Measurements from ENCODE around the gene TGFBR2. TPM values are rescaled to one million over a fixed set of nuclear protein-coding genes. Genes with fewer than 3 reads are reported as not detected.

TGFBR2 gene
- total RNA-seq, 6 donors from 2014 or later, result 82.8 to 385 (median 285) TPM

DNA sequence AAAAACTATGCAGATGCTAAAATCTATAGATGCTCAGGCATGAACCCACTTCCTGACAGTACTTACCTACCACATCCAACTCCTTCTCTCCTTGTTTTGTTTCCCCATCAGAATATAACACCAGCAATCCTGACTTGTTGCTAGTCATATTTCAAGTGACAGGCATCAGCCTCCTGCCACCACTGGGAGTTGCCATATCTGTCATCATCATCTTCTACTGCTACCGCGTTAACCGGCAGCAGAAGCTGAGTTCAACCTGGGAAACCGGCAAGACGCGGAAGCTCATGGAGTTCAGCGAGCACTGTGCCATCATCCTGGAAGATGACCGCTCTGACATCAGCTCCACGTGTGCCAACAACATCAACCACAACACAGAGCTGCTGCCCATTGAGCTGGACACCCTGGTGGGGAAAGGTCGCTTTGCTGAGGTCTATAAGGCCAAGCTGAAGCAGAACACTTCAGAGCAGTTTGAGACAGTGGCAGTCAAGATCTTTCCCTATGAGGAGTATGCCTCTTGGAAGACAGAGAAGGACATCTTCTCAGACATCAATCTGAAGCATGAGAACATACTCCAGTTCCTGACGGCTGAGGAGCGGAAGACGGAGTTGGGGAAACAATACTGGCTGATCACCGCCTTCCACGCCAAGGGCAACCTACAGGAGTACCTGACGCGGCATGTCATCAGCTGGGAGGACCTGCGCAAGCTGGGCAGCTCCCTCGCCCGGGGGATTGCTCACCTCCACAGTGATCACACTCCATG is 65.3 kb downstream of the TGFBR2 start:
- ATAC-seq (ENCODE audit: low FRiP score in 2 of 2) (peak in 1 of 2 donors; percentile 31), DNase-seq (peak in 1 of 2 donors; percentile 57)
- Histone ChIP-seq H3K9me3 (no peaks in the 10 kb centered on the region), H3K36me3 (peaks cover 15 to 75% (median 47%) of the 10 kb centered on the region in 4 donors), H3K4me1 (peaks cover 27 to 53% (median 46%) of the 10 kb centered on the region in 4 donors), H3K27ac (peak overlapping the region in 3 of 4 donors; percentile 21 to 68 (median 27)), H3K27me3 (no peaks in the 10 kb centered on the region), H3K4me3 (no peak overlapping the region)
- TF ChIP-seq, protein P1, sequence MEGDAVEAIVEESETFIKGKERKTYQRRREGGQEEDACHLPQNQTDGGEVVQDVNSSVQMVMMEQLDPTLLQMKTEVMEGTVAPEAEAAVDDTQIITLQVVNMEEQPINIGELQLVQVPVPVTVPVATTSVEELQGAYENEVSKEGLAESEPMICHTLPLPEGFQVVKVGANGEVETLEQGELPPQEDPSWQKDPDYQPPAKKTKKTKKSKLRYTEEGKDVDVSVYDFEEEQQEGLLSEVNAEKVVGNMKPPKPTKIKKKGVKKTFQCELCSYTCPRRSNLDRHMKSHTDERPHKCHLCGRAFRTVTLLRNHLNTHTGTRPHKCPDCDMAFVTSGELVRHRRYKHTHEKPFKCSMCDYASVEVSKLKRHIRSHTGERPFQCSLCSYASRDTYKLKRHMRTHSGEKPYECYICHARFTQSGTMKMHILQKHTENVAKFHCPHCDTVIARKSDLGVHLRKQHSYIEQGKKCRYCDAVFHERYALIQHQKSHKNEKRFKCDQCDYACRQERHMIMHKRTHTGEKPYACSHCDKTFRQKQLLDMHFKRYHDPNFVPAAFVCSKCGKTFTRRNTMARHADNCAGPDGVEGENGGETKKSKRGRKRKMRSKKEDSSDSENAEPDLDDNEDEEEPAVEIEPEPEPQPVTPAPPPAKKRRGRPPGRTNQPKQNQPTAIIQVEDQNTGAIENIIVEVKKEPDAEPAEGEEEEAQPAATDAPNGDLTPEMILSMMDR (IDR thresholded peaks at IDR 0.05), result no peak
- TF ChIP-seq POLR2A (IDR thresholded peaks at IDR 0.05) (no peak), POLR2AphosphoS5 (IDR thresholded peaks at IDR 0.05) (no peak), EP300 (IDR thresholded peaks at IDR 0.05) (no peak)
- WGBS, 2 donors, result 95 to 98% methylated on average over 13 to 20 of the region's 20 CpGs

DNA sequence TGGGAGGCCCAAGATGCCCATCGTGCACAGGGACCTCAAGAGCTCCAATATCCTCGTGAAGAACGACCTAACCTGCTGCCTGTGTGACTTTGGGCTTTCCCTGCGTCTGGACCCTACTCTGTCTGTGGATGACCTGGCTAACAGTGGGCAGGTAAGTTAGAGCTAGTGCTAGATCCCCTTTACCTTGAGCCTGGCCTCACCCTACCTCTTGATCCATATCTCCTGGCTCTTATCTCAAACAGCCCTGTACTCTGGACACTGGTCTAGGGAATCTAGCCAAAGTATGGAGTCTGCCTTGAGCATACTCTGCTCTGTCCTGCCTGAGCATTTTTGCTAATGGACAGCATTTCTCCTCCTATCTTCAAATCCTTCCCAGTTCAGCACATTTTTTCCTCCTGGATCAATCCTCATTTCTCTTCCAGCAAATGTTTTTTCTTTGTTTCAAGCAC is 65.9 kb downstream of the TGFBR2 start:
- H3K4me1 ChIP-seq, result peaks cover 24 to 52% (median 41%) of the 10 kb centered on the region in 4 donors
- no peak for DNase-seq
- 90 to 93% methylated on average over 3 to 4 of the region's 4 CpGs for WGBS, 2 donors
- no peak overlapping the region for H3K4me3 ChIP-seq
- ATAC-seq (ENCODE audit: low FRiP score in 2 of 2), result peak in 1 of 2 donors; percentile 20
- no peaks in the 10 kb centered on the region for H3K27me3 ChIP-seq
- no peak for TF ChIP-seq EP300 (IDR thresholded peaks at IDR 0.05)
- TF ChIP-seq, protein P1 (IDR thresholded peaks at IDR 0.05), result no peak
- H3K27ac ChIP-seq, result peak overlapping the region; percentile 3 to 68 (median 24)
- peaks cover 18 to 81% (median 52%) of the 10 kb centered on the region in 4 donors for H3K36me3 ChIP-seq
- no peaks in the 10 kb centered on the region for H3K9me3 ChIP-seq

DNA sequence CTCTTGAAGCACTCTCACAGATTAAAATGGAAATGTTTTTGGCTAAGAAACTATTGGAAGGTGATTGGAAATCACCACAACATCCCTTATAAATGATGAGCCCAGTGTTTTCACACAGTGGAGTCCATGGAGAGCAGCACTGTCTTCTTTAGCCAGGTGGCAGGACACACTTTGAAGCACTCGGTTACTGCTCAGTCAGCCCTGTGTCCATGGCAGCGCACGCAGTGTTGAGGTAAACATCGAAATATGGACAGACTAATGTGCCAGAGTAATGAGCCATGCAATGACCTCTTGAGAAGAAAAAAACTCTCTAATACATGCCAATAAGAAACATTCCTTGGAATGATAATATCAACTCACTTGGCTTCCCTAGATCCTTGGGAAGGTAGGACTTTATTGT is 66.6 kb downstream of the TGFBR2 start:
- 81 to 87% methylated on average over 4 of the region's 4 CpGs for WGBS, 2 donors
- Histone ChIP-seq H3K27me3 (no peaks in the 10 kb centered on the region), H3K4me3 (no peak overlapping the region), H3K9me3 (no peaks in the 10 kb centered on the region), H3K36me3 (peaks cover 18 to 87% (median 57%) of the 10 kb centered on the region in 4 donors), H3K4me1 (peaks cover 19 to 49% (median 36%) of the 10 kb centered on the region in 4 donors), H3K27ac (peak overlapping the region; percentile 3 to 68 (median 24))
- TF ChIP-seq, protein P1 (IDR thresholded peaks at IDR 0.05), result no peak
- TF ChIP-seq POLR2A (IDR thresholded peaks at IDR 0.05) (no peak), POLR2AphosphoS5 (IDR thresholded peaks at IDR 0.05) (no peak), EP300 (IDR thresholded peaks at IDR 0.05) (no peak)
- DNase-seq, result no peak
- peak in 1 of 2 donors; percentile 85 for ATAC-seq (ENCODE audit: low FRiP score in 2 of 2)

DNA sequence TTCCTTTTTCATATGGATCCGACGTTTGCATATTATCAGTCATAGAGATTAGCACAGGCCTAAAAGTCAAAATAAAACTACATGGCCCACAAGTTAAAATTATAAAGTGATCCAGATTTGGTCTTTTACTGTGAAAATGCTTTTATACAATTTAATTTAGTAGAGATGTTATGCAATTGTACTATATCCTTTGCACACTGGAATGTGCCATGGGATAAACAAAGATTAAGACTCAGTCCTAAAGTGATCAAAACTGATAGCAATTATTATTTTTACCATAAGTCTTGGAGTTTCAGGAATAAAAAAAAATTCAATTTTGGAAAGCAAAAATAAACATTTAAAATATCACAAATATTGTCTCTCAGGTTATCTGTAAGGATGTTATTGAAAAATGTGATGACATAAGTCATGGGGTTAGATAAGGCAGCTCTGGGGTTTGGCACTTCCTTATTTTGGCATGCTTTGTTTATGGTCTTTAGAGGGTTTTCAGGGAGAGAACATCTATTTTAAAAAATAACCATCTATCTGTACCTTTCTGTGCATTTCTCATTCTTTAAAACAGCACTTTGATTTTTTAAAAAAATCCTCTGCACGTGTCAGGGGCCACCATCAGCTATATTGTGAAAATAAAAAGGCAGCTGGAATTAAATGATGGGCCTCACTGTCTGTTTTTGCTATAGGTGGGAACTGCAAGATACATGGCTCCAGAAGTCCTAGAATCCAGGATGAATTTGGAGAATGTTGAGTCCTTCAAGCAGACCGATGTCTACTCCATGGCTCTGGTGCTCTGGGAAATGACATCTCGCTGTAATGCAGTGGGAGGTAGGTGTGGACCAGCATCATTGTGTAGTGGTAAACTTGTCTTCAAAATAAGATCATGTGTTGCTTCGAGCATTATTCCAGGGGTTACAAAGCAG is 67.3 kb downstream of the TGFBR2 start:
- ATAC-seq (ENCODE audit: low FRiP score in 2 of 2), result peak in 1 of 2 donors; percentile 49
- H3K4me1 ChIP-seq, result peaks cover 14 to 45% (median 30%) of the 10 kb centered on the region in 4 donors
- H3K9me3 ChIP-seq, result no peaks in the 10 kb centered on the region
- H3K27ac ChIP-seq, result peak overlapping the region; percentile 3 to 68 (median 24)
- DNase-seq, result no peak
- no peaks in the 10 kb centered on the region for H3K27me3 ChIP-seq
- TF ChIP-seq EP300 (IDR thresholded peaks at IDR 0.05), result no peak
- no peak for TF ChIP-seq POLR2AphosphoS5 (IDR thresholded peaks at IDR 0.05)
- TF ChIP-seq, protein P1 (IDR thresholded peaks at IDR 0.05), result no peak
- no peak for TF ChIP-seq POLR2A (IDR thresholded peaks at IDR 0.05)
- no peak overlapping the region for H3K4me3 ChIP-seq
- WGBS, 2 donors, result 82 to 89% methylated on average over 6 of the region's 6 CpGs
- H3K36me3 ChIP-seq, result peaks cover 20 to 94% (median 64%) of the 10 kb centered on the region in 4 donors
